SH-SY5Y (cell line): ENCODE data around the gene HIF1A.

ENCODE experiments used
- GATA2 ChIP-seq: IDR thresholded peaks from 2 replicates; pipeline ENCODE4 v1.6.1; 2011; ENCODE audit warnings: mild to moderate bottlenecking, low read depth, low read length
- GATA3 ChIP-seq: IDR thresholded peaks from 2 replicates; pipeline ENCODE4 v1.6.1; 2011; ENCODE audit warnings: low read depth, mild to moderate bottlenecking, low read length, moderate library complexity

DNA sequence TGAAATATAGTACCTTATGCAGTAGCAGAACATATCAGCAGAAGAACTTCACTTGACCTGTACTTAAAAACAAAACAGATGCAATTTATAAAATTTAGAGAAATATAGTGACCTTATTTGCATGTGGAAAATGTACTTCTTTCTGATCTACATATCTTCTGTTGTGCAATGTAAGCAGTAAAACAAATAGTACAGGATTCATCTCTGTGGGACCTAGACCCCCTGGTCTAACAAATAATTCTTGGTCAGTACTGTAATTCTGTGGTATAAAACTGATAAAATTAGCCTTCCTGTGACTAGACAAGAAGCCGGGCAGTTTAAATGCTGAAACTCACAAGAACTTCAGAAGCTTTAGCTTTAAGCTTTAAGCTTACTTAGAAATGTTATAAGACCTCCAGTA is 21.6 kb downstream of the HIF1A start:
- TF ChIP-seq GATA2 (no peak), GATA3 (no peak)
